WTC11 (cell line): ENCODE data around the gene FAM177B. TPM values are rescaled to one million over a fixed set of nuclear protein-coding genes. Genes with fewer than 3 reads are reported as not detected.

ENCODE experiments used
- ATAC-seq: fragments of 200-7000 bp; cut with Tn5 transposase; 2 replicates; pipeline ENCODE4 v1.10.0; 2021; ENCODE audit warnings: mild to moderate bottlenecking, moderate library complexity
- CTCF ChIA-PET: fragments of 300-600 bp; sonication (Branson Sonifier 250); formaldehyde crosslinking; loops from one replicate; lab custom pipeline; 2021; ENCODE audit warnings: antibody characterized with exemption; lab: Charles Lee
- POLR2A ChIA-PET: fragments of 350-600 bp; sonication (Branson Sonifier 250); formaldehyde crosslinking; loops from one replicate; lab custom pipeline; 2021; ENCODE audit warnings: antibody characterized with exemption; lab: Charles Lee
- DNase-seq: peaks from one replicate; pipeline ENCODE4 v3.0.0; 2021; ENCODE audit warnings: low spot score
- H3K27ac Mint-ChIP-seq: 2 replicates; pipeline ENCODE4 v1.8.0; 2021; ENCODE audit warnings: mixed read lengths
- H3K27me3 Mint-ChIP-seq: 2 replicates; pipeline ENCODE4 v1.8.0; 2021; ENCODE audit warnings: low read depth, mild to moderate bottlenecking, moderate library complexity, mixed read lengths
- H3K36me3 Mint-ChIP-seq: 2 replicates; pipeline ENCODE4 v1.8.0; 2021; ENCODE audit warnings: mixed read lengths
- H3K4me1 Mint-ChIP-seq: 2 replicates; pipeline ENCODE4 v1.8.0; 2022; ENCODE audit warnings: mixed read lengths
- H3K4me3 Mint-ChIP-seq: 2 replicates; pipeline ENCODE4 v1.8.0; 2021; ENCODE audit warnings: mild to moderate bottlenecking, moderate library complexity, mixed read lengths
- H3K9me3 Mint-ChIP-seq: 2 replicates; pipeline ENCODE4 v1.8.0; 2021; ENCODE audit warnings: mixed read lengths
- ARID4B ChIP-seq: sonication (generic); formaldehyde crosslinking; IDR thresholded peaks from 2 replicates; pipeline ENCODE4 v1.8.0; 2023; ENCODE audit warnings: missing genetic modification reagents, mild to moderate bottlenecking, borderline replicate concordance
- FOXJ3 ChIP-seq: sonication (generic); formaldehyde crosslinking; IDR thresholded peaks from 2 replicates; pipeline ENCODE4 v1.9.0; 2021; ENCODE audit warnings: missing genetic modification reagents, mild to moderate bottlenecking, borderline replicate concordance
- FOXK1 ChIP-seq: sonication (generic); formaldehyde crosslinking; IDR thresholded peaks from 2 replicates; pipeline ENCODE4 v1.8.0; 2022; ENCODE audit warnings: mild to moderate bottlenecking, moderate library complexity, missing genetic modification reagents
- GABPB1 ChIP-seq: sonication (generic); formaldehyde crosslinking; IDR thresholded peaks from 2 replicates; pipeline ENCODE4 v1.8.1; 2023; ENCODE audit warnings: mild to moderate bottlenecking, missing genetic modification reagents
- JAZF1 ChIP-seq: fragments of 250-450 bp; sonication (Bioruptor Pico); IDR thresholded peaks from 2 replicates; pipeline ENCODE4 v1.9.0; 2021; ENCODE audit warnings: moderate library complexity, mild to moderate bottlenecking, inconsistent platforms
- OVOL2 ChIP-seq: fragments of 250-450 bp; sonication (Bioruptor Pico); IDR thresholded peaks from 2 replicates; pipeline ENCODE4 v1.9.0; 2021; ENCODE audit warnings: mild to moderate bottlenecking, borderline replicate concordance
- PREB ChIP-seq: sonication (generic); formaldehyde crosslinking; IDR thresholded peaks from 2 replicates; pipeline ENCODE4 v1.8.1; 2022; ENCODE audit warnings: mild to moderate bottlenecking, missing genetic modification reagents, moderate library complexity, borderline replicate concordance
- STAT6 ChIP-seq: sonication (generic); formaldehyde crosslinking; conservative IDR thresholded peaks from 2 replicates; pipeline ENCODE4 v1.8.1; 2023; ENCODE audit warnings: mild to moderate bottlenecking, low read depth, missing genetic modification reagents, moderate library complexity
- TCF7 ChIP-seq: sonication (generic); formaldehyde crosslinking; IDR thresholded peaks from 2 replicates; pipeline ENCODE4 v1.8.0; 2022; ENCODE audit warnings: mild to moderate bottlenecking, low read depth, missing genetic modification reagents, moderate library complexity
- TEAD4 ChIP-seq: sonication (generic); formaldehyde crosslinking; IDR thresholded peaks from 2 replicates; pipeline ENCODE4 v1.8.0; 2022; ENCODE audit warnings: mild to moderate bottlenecking, missing genetic modification reagents
- USF1 ChIP-seq: sonication (generic); formaldehyde crosslinking; IDR thresholded peaks from 2 replicates; pipeline ENCODE4 v1.8.0; 2022; ENCODE audit warnings: mild to moderate bottlenecking, missing genetic modification reagents
- ZBTB21 ChIP-seq: sonication (generic); formaldehyde crosslinking; IDR thresholded peaks from 2 replicates; pipeline ENCODE4 v1.8.1; 2023; ENCODE audit warnings: mild to moderate bottlenecking, missing genetic modification reagents, borderline replicate concordance
- ZMAT4 ChIP-seq: fragments of 250-450 bp; sonication (Bioruptor Pico); IDR thresholded peaks from 2 replicates; pipeline ENCODE4 v1.9.0; 2021; ENCODE audit warnings: mild to moderate bottlenecking
- ZNF138 ChIP-seq: sonication (generic); formaldehyde crosslinking; conservative IDR thresholded peaks from 2 replicates; pipeline ENCODE4 v1.8.1; 2022; ENCODE audit warnings: mild to moderate bottlenecking, moderate library complexity, missing genetic modification reagents
- total RNA-seq: library from RNA; stranded (reverse); gene quantifications from 3 replicates; pipeline ENCODE4 v1.2.3, GENCODE V29; 2021
- TF ChIP-seq, protein P1 (sequence below): sonication (generic); formaldehyde crosslinking; IDR thresholded peaks from 2 replicates; pipeline ENCODE4 v1.8.1; 2023; ENCODE audit warnings: mild to moderate bottlenecking, missing genetic modification reagents, moderate library complexity
- TF ChIP-seq, protein P2 (sequence below): sonication (generic); formaldehyde crosslinking; IDR thresholded peaks from 2 replicates; pipeline ENCODE4 v1.8.1; 2023; ENCODE audit warnings: mild to moderate bottlenecking, missing genetic modification reagents

The FAM177B gene
- total RNA-seq, 1 experiment from 2014 or later, result not detected

GRCh38 chr1:222785529-222785928 lies 48.5 kb downstream of the FAM177B start:
- Mint-ChIP-seq H3K27me3 (peaks cover 35% of the 10 kb centered on the region), H3K36me3 (no peaks in the 10 kb centered on the region), H3K4me3 (no peak overlapping the region), H3K4me1 (no peaks in the 10 kb centered on the region)
- CTCF ChIA-PET, result interaction anchor here (1.7 kb wide), 1 partner anchor 304 kb away, joined by 7 read pairs; no protein-coding TSS in a partner anchor
- TF ChIP-seq FOXJ3 (CRISPR knock-in tag) (no peak), TCF7 (CRISPR knock-in tag) (no peak), JAZF1 (CRISPR knock-in tag) (no peak), GABPB1 (CRISPR knock-in tag) (no peak), USF1 (CRISPR knock-in tag) (no peak), TEAD4 (CRISPR knock-in tag) (no peak), ARID4B (CRISPR knock-in tag) (no peak), PREB (CRISPR knock-in tag) (no peak), ZBTB21 (CRISPR knock-in tag) (no peak)
- TF ChIP-seq, protein P1, sequence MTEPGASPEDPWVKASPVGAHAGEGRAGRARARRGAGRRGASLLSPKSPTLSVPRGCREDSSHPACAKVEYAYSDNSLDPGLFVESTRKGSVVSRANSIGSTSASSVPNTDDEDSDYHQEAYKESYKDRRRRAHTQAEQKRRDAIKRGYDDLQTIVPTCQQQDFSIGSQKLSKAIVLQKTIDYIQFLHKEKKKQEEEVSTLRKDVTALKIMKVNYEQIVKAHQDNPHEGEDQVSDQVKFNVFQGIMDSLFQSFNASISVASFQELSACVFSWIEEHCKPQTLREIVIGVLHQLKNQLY (CRISPR knock-in tag), result no peak
- TF ChIP-seq, all 79 proteins: peak for 0
- Mint-ChIP-seq H3K9me3 (no peaks in the 10 kb centered on the region), H3K27ac (no peak overlapping the region)
- DNase-seq (no peak), ATAC-seq (no peak)
- POLR2A ChIA-PET, result no interaction called here

GRCh38 chr1:222786121-222786520 lies 49.1 kb downstream of the FAM177B start:
- POLR2A ChIA-PET, result no interaction called here
- CTCF ChIA-PET, result interaction anchor here (1.7 kb wide), 1 partner anchor 304 kb away, joined by 7 read pairs; no protein-coding TSS in a partner anchor
- Mint-ChIP-seq H3K9me3 (no peaks in the 10 kb centered on the region), H3K4me1 (no peaks in the 10 kb centered on the region), H3K36me3 (no peaks in the 10 kb centered on the region), H3K4me3 (no peak overlapping the region), H3K27ac (no peak overlapping the region), H3K27me3 (peaks cover 39% of the 10 kb centered on the region)
- DNase-seq, result no peak
- TF ChIP-seq FOXJ3 (CRISPR knock-in tag), result no peak
- TF ChIP-seq, protein P2, sequence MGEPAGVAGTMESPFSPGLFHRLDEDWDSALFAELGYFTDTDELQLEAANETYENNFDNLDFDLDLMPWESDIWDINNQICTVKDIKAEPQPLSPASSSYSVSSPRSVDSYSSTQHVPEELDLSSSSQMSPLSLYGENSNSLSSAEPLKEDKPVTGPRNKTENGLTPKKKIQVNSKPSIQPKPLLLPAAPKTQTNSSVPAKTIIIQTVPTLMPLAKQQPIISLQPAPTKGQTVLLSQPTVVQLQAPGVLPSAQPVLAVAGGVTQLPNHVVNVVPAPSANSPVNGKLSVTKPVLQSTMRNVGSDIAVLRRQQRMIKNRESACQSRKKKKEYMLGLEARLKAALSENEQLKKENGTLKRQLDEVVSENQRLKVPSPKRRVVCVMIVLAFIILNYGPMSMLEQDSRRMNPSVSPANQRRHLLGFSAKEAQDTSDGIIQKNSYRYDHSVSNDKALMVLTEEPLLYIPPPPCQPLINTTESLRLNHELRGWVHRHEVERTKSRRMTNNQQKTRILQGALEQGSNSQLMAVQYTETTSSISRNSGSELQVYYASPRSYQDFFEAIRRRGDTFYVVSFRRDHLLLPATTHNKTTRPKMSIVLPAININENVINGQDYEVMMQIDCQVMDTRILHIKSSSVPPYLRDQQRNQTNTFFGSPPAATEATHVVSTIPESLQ (CRISPR knock-in tag), result no peak
- TF ChIP-seq ZMAT4 (CRISPR knock-in tag), result no peak
- TF ChIP-seq ZNF138 (CRISPR knock-in tag), result no peak
- TF ChIP-seq FOXK1 (CRISPR knock-in tag), result no peak
- TF ChIP-seq STAT6 (CRISPR knock-in tag), result no peak
- TF ChIP-seq OVOL2 (CRISPR knock-in tag), result no peak
- ATAC-seq, result no peak
